Medulla oblongata (tissue), 1 donor: ENCODE measurements around the gene TIMM21.

Source experiments
- DNase-seq: peaks from one replicate; pipeline ENCODE4 v3.0.0-alpha.2; 2015; ENCODE audit errors: extremely low spot score

The TIMM21 gene

GRCh38 chr18:74191577-74191976 lies 43.3 kb downstream of the TIMM21 start:
- DNase-seq = no peak

GRCh38 chr18:74194691-74195090 lies 46.4 kb downstream of the TIMM21 start:
- DNase-seq = no peak

- peak; percentile 75 for DNase-seq
These were observed 48.1 kb downstream of the TIMM21 start for GRCh38 chr18:74196220-74197119.

- DNase-seq = no peak
These were observed 49.5 kb downstream of the TIMM21 start for GRCh38 chr18:74197705-74198341.

GRCh38 chr18:74198453-74198852 lies 50.1 kb downstream of the TIMM21 start:
- DNase-seq = no peak

GRCh38 chr18:74200780-74201179 lies 52.5 kb downstream of the TIMM21 start:
- no peak for DNase-seq

GRCh38 chr18:74203811-74204210 lies 55.5 kb downstream of the TIMM21 start:
- no peak for DNase-seq

GRCh38 chr18:74204526-74205152 lies 56.3 kb downstream of the TIMM21 start:
- no peak for DNase-seq
